GM18511 (cell line): ENCODE data around the gene ERGIC3.

Experiments
- ATAC-seq: cut with Tn5 transposase; IDR thresholded peaks from one replicate; pipeline ENCODE4 v1.9.1; 2021; ENCODE audit warnings: mild to moderate bottlenecking, moderate library complexity; ENCODE audit not compliant: unreplicated experiment

Gene ERGIC3

DNA sequence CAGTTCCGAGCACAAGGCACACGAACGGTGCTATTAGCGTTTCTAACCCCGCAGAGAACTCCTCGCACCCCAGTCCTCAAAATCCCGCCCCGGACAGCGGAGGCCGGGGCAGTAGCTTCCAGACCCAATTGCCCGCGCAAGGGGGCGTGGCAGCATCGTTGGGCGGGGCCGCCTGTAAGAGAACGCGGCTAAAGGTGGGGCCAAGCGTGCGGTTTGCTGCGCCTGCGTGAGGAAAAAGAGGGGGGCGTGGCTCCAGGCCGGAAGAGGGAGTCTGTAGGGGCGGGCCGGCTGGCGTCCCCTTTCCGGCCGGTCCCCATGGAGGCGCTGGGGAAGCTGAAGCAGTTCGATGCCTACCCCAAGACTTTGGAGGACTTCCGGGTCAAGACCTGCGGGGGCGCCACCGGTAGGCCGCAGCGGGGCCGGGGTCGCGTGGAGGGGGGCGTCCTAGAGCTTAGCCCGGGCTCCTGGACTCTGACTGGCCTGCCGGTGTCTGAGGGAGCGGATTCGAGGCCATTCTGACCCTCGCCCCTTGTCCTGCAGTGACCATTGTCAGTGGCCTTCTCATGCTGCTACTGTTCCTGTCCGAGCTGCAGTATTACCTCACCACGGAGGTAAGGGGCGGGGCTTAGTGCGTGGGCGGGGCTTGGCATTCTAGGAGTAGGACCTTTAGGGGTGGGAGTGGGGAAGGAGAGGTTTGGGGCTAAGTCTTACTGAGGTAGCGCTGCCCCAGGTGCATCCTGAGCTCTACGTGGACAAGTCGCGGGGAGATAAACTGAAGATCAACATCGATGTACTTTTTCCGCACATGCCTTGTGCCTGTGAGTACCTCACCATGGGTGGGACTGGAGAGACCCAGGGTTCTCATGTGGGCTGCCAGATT is at the start of gene ERGIC3:
TSS of gene ERGIC3 (plus strand) at position 296 of the 880 bp plus-strand sequence. CDS start at position 316, 20 bp downstream.
- ATAC-seq: peak; percentile 97

DNA sequence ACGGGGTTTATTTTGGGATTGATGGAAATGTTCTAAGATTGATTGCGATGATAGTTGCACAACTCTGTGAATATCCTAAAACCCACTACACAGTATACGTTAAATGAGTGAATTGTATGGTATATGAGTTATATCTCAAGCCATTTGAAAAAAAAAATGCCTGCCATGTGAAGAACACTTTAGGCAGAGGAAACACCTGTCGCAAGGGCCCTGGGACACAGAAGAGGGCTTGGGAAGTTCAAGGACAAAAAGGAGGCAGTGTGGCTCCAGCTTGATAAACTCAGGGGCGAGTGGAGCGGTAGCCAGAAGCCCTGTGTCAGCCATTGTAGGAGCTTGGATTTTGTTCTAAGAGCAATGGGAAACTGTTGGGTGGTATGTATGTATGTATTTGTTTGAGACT is 49.5 kb upstream of the ERGIC3 start:
- ATAC-seq: no peak

DNA sequence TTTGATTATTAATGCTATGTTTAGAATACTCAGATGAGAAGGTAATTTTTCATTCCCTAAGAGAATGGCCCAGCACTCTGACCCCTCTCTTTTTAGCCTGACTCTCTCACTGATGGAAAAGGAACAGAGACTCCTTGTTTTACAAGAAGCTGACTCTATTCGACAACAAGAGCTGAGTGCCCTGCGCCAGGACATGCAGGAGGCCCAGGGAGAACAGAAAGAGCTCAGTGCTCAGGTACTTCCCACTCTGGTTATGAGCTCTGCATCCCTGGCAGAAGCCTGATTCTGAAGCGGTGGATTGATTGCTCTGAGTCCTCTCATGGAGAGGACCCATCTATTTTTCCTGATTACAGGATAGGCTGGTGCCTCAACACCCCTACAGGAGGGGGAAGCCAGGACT is 45.4 kb upstream of the ERGIC3 start:
- ATAC-seq: no peak

DNA sequence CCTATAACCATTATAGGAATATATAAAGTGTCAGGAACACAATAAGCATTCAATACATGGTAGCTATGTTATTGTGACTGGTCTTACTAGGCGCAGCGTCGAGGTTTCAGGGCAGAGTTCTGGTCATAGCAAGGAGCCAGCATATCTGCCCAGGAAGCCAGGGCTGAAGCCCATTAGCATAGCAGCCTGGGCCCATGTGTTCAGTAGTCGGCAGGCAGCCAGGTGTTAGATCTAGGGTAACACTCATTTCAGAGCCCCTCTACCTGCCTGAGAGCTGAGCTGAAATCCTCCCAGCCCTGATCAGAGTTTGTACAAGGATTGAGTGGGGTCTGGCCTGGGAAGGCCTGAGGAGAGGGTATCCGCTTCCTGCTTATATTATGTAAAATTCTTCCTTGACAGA is 44.6 kb upstream of the ERGIC3 start:
- ATAC-seq: no peak

DNA sequence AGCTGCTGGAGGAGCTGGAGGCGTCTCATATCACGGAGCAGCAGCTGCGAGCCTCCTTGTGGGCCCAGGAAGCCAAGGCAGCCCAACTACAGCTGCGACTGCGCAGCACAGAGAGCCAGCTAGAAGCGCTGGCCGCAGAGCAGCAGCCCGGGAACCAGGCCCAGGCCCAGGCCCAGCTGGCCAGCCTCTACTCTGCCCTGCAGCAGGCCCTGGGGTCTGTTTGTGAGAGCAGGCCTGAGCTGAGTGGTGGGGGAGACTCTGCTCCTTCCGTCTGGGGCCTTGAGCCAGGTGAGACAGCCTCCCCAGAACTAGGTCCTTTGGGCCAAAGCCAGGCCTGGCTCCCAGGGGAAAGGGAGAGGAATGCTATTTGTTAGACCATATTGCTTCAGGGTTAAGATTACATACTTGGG is 44.1 kb upstream of the ERGIC3 start:
- no peak for ATAC-seq

DNA sequence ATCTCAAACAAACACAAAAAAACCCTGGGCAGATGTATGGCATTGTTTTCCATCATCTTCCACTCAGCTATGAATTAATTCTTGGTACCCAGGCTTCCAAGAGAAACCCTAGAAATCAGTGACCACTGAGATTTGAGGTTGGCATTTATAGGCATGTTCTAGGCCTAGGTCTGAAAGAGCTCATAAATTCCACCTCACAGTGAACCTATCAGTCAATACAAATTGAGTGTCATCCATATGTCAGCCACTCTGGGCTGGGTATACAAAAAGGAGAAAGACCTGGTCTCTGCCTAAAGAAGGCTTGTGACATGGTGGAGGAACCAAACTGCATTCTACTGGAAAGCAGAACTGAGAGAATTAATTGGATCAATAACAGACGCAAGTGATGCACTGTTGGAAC is 42.6 kb upstream of the ERGIC3 start:
- ATAC-seq: no peak

DNA sequence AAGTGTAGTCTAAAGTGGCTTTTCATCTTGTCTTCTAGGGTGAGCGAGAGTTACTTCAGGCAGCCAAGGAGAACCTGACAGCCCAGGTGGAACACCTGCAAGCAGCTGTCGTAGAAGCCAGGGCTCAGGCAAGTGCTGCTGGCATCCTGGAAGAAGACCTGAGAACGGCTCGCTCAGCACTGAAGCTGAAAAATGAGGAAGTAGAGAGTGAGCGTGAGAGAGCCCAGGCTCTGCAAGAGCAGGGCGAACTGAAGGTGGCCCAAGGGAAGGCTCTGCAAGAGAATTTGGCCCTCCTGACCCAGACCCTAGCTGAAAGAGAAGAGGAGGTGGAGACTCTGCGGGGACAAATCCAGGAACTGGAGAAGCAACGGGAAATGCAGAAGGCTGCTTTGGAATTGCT is 39.5 kb upstream of the ERGIC3 start:
- peak; percentile 79 for ATAC-seq

DNA sequence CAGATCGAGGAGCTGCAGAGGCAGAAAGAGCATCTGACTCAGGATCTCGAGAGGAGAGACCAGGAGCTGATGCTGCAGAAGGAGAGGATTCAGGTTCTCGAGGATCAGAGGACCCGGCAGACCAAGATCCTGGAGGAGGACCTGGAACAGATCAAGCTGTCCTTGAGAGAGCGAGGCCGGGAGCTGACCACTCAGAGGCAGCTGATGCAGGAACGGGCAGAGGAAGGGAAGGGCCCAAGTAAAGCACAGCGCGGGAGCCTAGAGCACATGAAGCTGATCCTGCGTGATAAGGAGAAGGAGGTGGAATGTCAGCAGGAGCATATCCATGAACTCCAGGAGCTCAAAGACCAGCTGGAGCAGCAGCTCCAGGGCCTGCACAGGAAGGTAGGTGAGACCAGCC is 38.6 kb upstream of the ERGIC3 start:
- no peak for ATAC-seq

DNA sequence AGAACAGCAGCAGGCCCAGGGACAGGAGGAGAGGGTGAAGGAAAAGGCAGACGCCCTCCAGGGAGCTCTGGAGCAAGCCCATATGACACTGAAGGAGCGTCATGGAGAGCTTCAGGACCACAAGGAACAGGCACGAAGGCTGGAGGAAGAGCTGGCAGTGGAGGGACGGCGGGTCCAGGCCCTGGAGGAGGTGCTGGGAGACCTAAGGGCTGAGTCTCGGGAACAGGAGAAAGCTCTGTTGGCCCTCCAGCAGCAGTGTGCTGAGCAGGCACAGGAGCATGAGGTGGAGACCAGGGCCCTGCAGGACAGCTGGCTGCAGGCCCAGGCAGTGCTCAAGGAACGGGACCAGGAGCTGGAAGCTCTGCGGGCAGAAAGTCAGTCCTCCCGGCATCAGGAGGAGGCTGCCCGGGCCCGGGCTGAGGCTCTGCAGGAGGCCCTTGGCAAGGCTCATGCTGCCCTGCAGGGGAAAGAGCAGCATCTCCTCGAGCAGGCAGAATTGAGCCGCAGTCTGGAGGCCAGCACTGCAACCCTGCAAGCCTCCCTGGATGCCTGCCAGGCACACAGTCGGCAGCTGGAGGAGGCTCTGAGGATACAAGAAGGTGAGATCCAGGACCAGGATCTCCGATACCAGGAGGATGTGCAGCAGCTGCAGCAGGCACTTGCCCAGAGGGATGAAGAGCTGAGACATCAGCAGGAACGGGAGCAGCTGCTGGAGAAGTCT is 37.9 kb upstream of the ERGIC3 start:
- ATAC-seq: no peak

DNA sequence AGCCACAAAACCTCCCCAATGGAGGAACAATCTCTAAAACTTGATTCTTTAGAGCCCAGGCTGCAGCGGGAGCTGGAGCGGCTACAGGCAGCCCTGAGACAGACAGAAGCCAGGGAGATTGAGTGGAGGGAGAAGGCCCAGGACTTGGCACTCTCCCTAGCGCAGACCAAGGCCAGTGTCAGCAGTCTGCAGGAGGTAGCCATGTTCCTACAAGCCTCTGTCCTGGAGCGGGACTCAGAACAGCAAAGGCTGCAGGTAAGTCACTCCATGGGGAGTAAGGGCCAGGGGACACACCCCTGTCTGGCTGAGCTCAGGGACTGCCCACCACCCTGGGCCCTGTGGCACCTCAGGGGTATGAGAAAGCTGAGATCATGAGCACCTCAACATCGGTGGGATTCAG is 37.1 kb upstream of the ERGIC3 start:
- no peak for ATAC-seq

DNA sequence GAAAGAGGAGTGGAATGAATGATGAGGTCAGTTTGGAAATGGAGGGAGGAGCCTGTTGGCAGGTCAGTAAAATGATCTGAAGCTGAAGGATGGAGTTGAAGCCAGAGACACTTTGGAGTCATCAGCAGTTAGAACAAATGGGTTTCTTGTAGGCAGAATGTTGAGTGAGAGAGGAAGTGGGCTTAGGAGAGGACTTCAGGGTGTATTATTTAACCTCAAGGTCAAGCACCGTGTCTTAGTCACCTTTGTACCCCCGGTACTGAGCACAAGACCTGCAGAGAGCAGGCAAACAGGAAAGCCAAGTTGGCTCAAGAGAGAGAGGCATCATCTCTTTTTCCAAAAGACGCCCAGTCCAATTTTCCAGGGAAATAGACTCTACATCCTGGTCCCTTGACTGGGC is 35.7 kb upstream of the ERGIC3 start:
- ATAC-seq: no peak

DNA sequence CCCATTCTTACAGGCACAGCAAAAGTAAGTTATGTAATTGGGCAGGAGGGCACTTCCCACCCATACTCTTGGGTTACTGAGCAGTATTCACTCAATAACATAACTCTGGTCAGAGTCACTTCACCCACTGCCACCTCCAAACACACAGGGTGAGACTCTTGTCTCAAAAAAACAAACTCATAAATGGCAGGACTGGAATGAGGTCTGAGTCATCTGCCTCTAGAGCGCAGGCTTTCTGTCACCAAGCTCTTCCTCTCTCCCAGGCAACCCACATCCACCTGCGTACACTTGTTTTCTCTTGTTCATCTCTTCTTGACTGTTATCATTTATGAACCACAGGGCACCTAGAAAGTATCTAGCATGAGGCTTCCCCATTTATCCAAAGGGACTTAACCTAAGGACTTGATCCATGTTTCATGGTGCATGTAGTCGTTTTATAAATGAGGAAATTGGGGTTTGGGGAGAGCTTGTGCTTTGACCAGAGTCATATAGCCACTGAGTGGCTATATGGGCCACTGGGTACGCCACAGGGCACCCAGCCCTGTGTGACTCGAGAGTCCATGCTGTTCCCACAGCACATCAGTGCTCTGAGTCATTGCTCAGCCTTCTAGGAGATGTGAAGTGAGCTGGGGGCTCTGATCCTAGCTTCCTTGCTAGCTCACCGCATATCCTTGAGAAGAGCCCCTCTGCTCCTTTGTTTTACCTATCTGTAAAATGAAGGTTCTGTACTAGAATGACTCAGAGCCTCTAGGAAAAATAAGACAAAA is 34.8 kb upstream of the ERGIC3 start:
- no peak for ATAC-seq

DNA sequence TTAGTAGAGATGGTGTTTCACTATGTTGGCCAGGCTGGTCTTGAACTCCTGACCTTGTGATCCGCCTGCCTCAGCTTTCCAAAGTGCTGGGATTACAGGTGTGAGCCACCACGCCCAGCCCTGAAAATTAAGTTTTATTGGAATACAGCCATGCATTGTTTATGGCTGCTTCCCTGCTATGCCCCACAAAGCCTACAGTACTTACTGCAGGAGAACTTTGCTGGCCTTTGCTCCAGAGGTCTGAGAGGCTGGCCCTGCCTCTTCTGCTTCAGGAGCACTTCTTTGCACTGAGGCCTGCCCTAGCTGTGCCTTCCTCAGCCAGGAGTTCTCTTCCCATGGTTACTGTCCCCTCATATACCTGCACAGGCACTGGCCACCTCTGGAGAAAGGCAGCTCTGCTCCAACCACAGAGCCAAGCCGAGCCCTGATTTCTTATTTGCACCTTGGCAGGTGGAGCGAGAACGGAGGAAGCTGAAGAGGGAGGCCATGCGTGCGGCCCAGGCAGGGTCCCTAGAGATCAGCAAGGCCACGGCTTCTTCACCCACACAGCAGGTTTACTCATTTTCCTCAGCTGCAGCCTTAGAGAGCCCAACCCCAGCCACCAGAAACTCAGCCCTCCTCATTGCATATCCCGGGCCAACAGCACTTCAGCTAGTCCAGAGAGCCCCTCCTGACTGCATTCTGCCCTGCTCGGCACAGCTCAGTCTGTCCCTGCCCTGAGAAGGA is 33.2 kb upstream of the ERGIC3 start:
- no peak for ATAC-seq

DNA sequence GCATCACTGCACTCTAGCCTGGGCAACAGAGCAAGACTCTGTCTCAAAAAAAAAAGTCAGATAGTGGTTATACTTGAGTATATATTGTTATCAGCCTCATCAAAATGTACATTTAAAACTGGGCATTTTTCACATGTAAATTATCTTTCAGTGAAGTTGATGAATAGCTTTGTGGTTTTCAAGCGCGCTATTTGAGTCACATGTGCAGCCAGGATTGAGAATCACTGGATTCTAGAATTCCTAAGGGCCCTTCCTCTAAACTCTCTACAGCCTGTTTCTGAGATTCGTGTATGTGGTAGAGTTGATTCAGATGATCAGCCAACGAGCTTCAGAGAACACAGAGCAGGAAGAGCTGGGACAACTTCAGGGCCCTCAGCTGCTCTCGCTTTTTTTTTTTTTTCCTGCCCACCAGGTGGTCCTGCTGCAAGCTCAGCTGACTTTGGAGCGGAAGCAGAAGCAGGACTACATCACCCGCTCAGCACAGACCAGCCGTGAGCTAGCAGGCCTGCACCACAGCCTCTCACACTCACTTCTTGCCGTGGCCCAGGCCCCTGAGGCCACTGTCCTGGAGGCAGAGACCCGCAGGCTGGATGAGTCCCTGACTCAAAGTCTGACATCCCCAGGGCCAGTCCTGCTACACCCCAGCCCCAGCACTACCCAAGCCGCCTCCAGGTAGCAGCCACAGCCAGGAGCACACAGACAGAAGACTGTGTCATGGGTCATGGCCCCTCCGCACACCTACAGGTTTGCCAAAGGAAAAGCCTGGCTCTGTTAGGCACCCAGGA is 30.7 kb upstream of the ERGIC3 start:
- no peak for ATAC-seq

DNA sequence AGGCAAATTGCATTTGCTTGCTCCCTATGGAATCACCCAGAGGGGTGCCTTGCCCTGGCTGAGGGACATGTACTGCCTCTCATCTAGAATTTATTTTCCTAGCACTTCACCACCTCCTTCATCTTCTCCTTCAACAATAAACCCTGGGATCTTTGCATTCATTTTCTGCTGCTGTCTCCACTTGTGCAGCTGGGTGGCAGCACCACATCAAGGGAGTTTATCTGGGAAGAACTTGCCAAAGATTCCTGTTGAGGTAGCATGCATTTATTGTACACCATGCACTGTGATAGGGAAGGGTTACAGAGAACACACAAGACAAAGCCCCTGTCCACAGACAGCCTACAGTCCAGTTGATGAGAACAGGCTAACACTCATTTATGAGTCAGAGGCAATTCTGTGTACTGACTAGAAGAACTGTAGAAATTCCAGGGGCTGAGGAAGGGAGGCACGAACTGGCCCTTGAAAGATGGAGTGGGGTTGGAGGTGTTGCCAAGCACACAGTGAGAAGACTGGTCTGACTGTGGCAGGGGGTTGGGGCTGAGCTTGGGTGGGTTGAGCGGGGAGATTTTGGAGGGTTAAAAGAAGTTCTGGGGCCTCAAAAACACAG is 30.0 kb upstream of the ERGIC3 start:
- ATAC-seq: no peak

DNA sequence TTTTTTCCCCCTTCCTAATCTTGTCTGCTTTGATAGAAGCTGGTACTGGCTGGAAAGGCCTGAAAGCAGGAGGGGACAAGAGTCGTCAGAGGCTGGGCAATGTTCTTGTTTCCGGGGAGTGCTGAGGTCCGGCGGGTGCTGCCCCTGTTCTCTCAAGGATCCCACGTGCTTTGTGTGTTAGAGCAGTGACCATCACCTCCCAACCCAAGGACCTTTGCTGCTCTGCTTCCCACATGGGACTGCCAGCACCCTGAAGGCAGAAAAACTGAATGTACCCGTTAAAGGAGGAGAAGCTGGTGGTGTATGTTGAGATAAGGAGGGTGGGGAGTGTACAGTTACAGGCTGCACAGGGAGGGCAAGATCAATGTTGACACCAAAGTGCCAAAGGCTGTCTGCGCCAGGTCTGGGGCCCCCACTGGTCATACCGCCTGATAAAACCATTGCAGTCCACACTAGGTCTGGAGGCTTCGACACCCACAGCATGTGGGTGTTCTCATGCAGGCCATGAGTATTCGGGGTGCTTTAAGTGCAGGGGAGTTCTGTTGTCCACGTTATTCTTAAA is 27.4 kb upstream of the ERGIC3 start:
- no peak for ATAC-seq

DNA sequence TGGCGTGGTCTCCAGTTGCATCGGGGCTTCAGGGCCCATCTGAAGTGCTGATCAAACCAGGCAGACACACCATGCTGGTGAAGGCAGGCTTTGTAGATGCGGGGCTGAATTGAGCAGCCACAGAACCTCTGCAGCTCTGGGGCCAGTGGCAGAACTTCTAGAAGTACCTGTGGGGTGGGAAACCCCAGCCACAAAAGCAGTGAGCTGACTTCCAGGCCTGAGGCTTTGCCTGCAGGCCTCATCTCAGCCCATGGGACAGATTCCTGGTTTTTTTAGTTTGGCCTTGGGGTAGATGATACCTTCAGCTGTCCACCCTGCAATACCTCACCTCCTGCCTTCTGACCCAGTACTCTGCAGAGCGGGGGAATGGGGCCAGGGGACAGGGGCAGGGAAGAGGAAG is 26.5 kb upstream of the ERGIC3 start:
- ATAC-seq: no peak

DNA sequence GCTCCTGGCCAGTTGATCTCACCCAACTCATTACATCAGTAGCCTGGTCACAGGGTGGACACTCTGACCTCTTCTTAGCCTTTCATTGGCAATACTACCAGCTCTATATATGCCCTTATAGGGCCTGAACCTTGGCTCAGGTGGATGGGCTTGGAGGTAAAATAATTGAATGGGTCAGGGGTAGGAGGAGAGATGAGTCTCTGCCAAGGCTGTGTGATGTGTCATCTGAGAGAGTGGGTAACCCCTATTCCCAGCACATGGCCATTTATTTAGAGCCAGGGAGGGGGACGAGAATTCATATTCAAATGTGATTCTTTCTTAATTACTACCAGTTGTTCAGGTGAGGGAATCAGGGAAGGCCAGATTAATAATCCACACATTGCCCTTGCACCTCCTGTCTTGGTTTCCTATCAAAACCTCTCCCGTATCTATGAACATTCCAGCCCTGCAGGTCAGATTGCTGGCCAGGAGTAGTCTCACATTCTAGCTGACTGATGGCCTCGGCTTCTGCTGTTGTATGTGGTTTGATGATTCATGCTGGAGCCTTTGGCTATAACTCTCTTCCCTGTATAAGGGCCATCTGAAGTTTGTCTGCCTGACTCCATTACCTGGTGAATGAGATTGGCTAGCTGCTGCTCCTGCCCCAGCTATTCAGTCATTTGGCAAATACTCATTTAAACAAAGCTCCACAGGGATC is 25.8 kb upstream of the ERGIC3 start:
- no peak for ATAC-seq

DNA sequence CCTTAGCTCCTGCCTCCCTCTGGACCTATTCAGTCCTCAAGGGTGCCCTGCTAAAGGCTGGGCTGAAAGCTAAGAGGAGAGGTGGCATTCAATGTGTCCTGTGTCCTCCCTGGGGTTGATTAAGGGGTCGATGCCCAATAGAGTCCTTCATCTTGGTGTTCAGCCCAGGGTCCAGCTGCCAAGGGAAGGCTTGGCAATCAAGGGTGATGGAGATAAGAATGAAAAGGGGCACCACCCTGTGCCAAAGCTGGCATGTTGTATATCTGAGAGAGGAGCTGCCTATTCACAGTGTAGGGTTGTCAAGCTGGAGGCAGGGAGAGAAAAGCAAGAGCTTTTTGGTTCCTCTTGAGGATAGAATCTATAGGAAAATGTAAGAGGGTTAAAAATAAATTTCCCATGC is 24.8 kb upstream of the ERGIC3 start:
- ATAC-seq: no peak
